ENCODE measurements around the gene CEMIP. TPM values are rescaled to one million over a fixed set of nuclear protein-coding genes. Genes with fewer than 3 reads are reported as not detected.

CEMIP gene
- total RNA-seq, 4 donors from 2014 or later, result 3.4 to 9.7 (median 4.9) TPM

DNA sequence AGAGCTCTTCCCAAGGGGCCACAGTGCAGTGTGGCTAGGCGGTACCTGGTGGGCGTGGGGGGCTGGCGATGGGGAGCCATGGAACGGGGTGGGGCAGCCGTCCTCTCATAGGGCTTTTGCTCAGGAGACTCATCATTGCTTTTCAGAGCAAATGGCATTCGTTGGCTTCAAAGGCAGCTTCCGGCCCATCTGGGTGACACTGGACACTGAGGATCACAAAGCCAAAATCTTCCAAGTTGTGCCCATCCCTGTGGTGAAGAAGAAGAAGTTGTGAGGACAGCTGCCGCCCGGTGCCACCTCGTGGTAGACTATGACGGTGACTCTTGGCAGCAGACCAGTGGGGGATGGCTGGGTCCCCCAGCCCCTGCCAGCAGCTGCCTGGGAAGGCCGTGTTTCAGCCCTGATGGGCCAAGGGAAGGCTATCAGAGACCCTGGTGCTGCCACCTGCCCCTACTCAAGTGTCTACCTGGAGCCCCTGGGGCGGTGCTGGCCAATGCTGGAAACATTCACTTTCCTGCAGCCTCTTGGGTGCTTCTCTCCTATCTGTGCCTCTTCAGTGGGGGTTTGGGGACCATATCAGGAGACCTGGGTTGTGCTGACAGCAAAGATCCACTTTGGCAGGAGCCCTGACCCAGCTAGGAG is 169.6 kb downstream of the CEMIP start:
- WGBS, 2 donors, result 94 to 96% methylated on average over 13 of the region's 13 CpGs
- peak in 1 of 2 donors; percentile 64 for DNase-seq (ENCODE audit: low spot score in 2 of 2)
- TF ChIP-seq, protein P1, sequence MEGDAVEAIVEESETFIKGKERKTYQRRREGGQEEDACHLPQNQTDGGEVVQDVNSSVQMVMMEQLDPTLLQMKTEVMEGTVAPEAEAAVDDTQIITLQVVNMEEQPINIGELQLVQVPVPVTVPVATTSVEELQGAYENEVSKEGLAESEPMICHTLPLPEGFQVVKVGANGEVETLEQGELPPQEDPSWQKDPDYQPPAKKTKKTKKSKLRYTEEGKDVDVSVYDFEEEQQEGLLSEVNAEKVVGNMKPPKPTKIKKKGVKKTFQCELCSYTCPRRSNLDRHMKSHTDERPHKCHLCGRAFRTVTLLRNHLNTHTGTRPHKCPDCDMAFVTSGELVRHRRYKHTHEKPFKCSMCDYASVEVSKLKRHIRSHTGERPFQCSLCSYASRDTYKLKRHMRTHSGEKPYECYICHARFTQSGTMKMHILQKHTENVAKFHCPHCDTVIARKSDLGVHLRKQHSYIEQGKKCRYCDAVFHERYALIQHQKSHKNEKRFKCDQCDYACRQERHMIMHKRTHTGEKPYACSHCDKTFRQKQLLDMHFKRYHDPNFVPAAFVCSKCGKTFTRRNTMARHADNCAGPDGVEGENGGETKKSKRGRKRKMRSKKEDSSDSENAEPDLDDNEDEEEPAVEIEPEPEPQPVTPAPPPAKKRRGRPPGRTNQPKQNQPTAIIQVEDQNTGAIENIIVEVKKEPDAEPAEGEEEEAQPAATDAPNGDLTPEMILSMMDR (IDR thresholded peaks at IDR 0.05), result no peak
- no peak for TF ChIP-seq POLR2A (IDR thresholded peaks at IDR 0.05)
- intact Hi-C loops (cut with DNase I; ENCODE audit: low total_unique reads), result no loop called here
- no peak overlapping the region for H3K4me3 ChIP-seq (ENCODE audit: low read depth, poor library complexity, severe bottlenecking)

DNA sequence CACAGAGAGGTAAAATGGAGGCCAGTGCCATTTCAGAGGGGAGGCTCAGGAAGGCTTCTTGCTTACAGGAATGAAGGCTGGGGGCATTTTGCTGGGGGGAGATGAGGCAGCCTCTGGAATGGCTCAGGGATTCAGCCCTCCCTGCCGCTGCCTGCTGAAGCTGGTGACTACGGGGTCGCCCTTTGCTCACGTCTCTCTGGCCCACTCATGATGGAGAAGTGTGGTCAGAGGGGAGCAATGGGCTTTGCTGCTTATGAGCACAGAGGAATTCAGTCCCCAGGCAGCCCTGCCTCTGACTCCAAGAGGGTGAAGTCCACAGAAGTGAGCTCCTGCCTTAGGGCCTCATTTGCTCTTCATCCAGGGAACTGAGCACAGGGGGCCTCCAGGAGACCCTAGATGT is 170.6 kb downstream of the CEMIP start:
- TF ChIP-seq POLR2A (IDR thresholded peaks at IDR 0.05), result no peak
- TF ChIP-seq, protein P1 (IDR thresholded peaks at IDR 0.05), result no peak
- intact Hi-C loops (cut with DNase I; ENCODE audit: low total_unique reads), result no loop called here
- DNase-seq (ENCODE audit: low spot score in 2 of 2), result no peak
- H3K4me3 ChIP-seq (ENCODE audit: low read depth, poor library complexity, severe bottlenecking), result no peak overlapping the region
- WGBS, 2 donors, result 91 to 96% methylated on average over 4 of the region's 4 CpGs

DNA sequence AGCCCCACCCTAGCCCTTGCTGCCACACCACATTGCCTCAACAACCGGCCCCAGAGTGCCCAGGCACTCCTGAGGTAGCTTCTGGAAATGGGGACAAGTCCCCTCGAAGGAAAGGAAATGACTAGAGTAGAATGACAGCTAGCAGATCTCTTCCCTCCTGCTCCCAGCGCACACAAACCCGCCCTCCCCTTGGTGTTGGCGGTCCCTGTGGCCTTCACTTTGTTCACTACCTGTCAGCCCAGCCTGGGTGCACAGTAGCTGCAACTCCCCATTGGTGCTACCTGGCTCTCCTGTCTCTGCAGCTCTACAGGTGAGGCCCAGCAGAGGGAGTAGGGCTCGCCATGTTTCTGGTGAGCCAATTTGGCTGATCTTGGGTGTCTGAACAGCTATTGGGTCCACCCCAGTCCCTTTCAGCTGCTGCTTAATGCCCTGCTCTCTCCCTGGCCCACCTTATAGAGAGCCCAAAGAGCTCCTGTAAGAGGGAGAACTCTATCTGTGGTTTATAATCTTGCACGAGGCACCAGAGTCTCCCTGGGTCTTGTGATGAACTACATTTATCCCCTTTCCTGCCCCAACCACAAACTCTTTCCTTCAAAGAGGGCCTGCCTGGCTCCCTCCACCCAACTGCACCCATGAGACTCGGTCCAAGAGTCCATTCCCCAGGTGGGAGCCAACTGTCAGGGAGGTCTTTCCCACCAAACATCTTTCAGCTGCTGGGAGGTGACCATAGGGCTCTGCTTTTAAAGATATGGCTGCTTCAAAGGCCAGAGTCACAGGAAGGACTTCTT is 171.3 kb downstream of the CEMIP start:
- no peak overlapping the region for H3K4me3 ChIP-seq (ENCODE audit: low read depth, poor library complexity, severe bottlenecking)
- 93 to 96% methylated on average over 8 of the region's 8 CpGs for WGBS, 2 donors
- intact Hi-C loops (cut with DNase I; ENCODE audit: low total_unique reads), result no loop called here
- TF ChIP-seq, protein P1 (IDR thresholded peaks at IDR 0.05), result no peak
- TF ChIP-seq POLR2A (IDR thresholded peaks at IDR 0.05), result no peak
- DNase-seq (ENCODE audit: low spot score in 2 of 2), result peak in 1 of 2 donors; percentile 58

DNA sequence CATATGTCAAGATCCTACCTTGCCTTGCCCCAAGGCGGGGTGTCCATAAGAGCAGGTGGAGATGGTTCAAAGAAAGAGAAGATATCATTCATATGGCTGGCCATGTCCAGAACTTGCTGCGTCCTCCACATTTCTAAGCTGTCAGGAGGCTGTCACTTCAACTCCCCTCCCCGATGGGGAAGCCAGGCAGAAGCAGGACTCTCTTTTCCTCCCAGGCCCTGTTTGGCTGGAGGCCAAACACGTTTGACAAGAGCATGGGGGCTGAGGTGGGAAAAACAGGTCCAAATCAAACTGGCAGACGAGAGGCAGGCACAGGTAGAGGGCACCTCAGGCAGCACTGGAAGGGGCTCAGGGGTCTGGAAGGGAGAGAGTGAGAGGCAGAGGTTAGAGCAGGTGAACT is 172.8 kb downstream of the CEMIP start:
- intact Hi-C loops (cut with DNase I; ENCODE audit: low total_unique reads), result no loop called here
- no peak for TF ChIP-seq POLR2A (IDR thresholded peaks at IDR 0.05)
- TF ChIP-seq, protein P1 (IDR thresholded peaks at IDR 0.05), result no peak

DNA sequence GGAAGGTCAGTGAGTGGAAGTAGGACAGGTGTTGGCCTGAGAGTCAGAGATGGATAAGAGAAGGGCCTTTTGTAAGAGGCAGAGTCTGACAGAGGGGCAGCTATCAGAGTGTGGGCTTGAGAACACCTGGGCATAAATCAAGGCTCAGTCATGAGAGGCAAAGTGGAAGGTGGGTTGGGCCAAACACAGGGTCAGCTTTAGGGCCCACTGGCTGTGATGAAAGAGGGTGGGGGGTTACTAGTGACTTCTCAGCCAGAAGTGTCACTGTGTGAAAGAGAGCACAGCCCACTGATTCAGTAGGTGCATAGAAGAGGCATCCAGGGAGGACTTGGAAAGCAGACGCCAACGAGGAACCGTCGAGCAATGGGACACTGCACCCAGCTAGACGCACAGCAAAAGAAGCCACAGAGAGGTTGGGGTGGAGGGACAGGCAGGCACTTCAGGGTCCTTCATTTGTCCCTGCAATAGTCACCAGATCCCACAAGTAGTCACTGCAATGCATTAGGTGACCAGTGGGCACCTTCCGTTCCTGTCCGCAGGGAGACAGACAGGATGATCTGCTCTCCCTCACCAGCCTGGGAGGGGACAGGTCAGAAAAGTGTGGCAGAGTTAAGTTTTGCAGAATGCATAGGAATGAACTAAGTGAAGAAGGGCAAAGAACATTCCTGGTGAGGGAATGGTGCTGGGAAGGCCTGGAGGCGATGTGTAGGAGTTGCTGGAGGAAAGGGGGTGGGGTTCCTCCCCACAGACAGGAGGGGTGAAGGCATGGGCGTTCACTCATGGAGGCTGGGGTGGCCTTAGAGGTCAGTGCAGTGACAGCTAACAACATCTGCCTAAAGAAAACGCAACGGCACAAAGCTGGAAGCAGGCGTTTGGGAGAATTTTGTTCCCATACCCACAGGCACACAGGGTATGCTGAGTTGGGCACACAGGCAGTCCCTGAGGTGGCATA is 174.1 kb downstream of the CEMIP start:
- TF ChIP-seq, protein P1 (IDR thresholded peaks at IDR 0.05), result no peak
- TF ChIP-seq POLR2A (IDR thresholded peaks at IDR 0.05), result no peak
- 91 to 95% methylated on average over 12 of the region's 12 CpGs for WGBS, 2 donors
- no peak overlapping the region for H3K4me3 ChIP-seq (ENCODE audit: low read depth, poor library complexity, severe bottlenecking)
- DNase-seq (ENCODE audit: low spot score in 2 of 2), result peak in 1 of 2 donors; percentile 60
- intact Hi-C loops (cut with DNase I; ENCODE audit: low total_unique reads), result no loop called here

More for the DNA sequence above, 172.8 kb downstream of the CEMIP start:
- no peak overlapping the region for H3K4me3 ChIP-seq (ENCODE audit: low read depth, poor library complexity, severe bottlenecking)
- 70 to 71% methylated on average over 5 of the region's 5 CpGs for WGBS, 2 donors
- DNase-seq (ENCODE audit: low spot score in 2 of 2), result peak in 1 of 2 donors; percentile 58

Measured in lower leg skin (tissue), 4 donors.